Mucosa of rectum (tissue), 2 donors: Measurements from ENCODE around the gene AIG1.

Experiments
- H3K27ac ChIP-seq, 2 donors: one replicate each; pipeline ENCODE4 v1.7.0; 2013; ENCODE audit warnings: inconsistent platforms in 2 of 2, low read depth in 2 of 2, low read length in 2 of 2
- H3K27me3 ChIP-seq, 2 donors: one replicate each; pipeline ENCODE4 v1.7.0; 2013; ENCODE audit warnings: low read length in 2 of 2; ENCODE audit not compliant: control insufficient read depth in 2 of 2, insufficient read depth in 2 of 2
- H3K36me3 ChIP-seq, 2 donors: one replicate each; pipeline ENCODE4 v1.7.0; 2013; ENCODE audit warnings: low read length in 2 of 2; ENCODE audit not compliant: control insufficient read depth in 2 of 2, insufficient read depth in 2 of 2
- H3K4me1 ChIP-seq, 2 donors: one replicate each; pipeline ENCODE4 v1.7.0; 2013; ENCODE audit warnings: low read length in 2 of 2, mild to moderate bottlenecking in 1 of 2; ENCODE audit not compliant: control insufficient read depth in 2 of 2, insufficient read depth in 2 of 2
- H3K4me3 ChIP-seq, 2 donors: one replicate each; pipeline ENCODE4 v1.7.0; 2013; ENCODE audit warnings: low read length in 2 of 2
- H3K9ac ChIP-seq, 2 donors: one replicate each; pipeline ENCODE4 v1.7.0; 2013; ENCODE audit warnings: low read length in 2 of 2, low read depth in 1 of 2, mild to moderate bottlenecking in 1 of 2
- H3K9me3 ChIP-seq, 2 donors: one replicate each; pipeline ENCODE4 v1.7.0; 2013; ENCODE audit warnings: low read length in 2 of 2; ENCODE audit not compliant: control insufficient read depth in 2 of 2
- donor health status: healthy.
- donor health status: Normal muscosa, but diverticular disease.

The AIG1 gene

GRCh38 chr6:143123941-143124340, 63.3 kb downstream of the AIG1 start:
- no peaks in the 10 kb centered on the region for H3K36me3 ChIP-seq
- no peak overlapping the region for H3K4me3 ChIP-seq

GRCh38 chr6:143125455-143125854, 64.8 kb downstream of the AIG1 start:
- Histone ChIP-seq H3K27ac (no peak overlapping the region), H3K4me3 (no peak overlapping the region), H3K9me3 (peaks cover 0 to 1% of the 10 kb centered on the region in 2 donors), H3K4me1 (no peaks in the 10 kb centered on the region), H3K36me3 (no peaks in the 10 kb centered on the region), H3K9ac (no peak overlapping the region), H3K27me3 (no peaks in the 10 kb centered on the region)

More at GRCh38 chr6:143123941-143124340, 63.3 kb downstream of the AIG1 start:
- peaks cover 0 to 2% of the 10 kb centered on the region in 2 donors for H3K9me3 ChIP-seq
- H3K4me1 ChIP-seq: no peaks in the 10 kb centered on the region
- H3K27ac ChIP-seq: no peak overlapping the region
- H3K27me3 ChIP-seq: no peaks in the 10 kb centered on the region
- no peak overlapping the region for H3K9ac ChIP-seq

- Histone ChIP-seq H3K27ac (no peak overlapping the region), H3K27me3 (no peaks in the 10 kb centered on the region), H3K4me3 (no peak overlapping the region), H3K4me1 (no peaks in the 10 kb centered on the region), H3K9me3 (no peaks in the 10 kb centered on the region), H3K9ac (no peak overlapping the region), H3K36me3 (no peaks in the 10 kb centered on the region)
These were observed 65.3 kb downstream of the AIG1 start for GRCh38 chr6:143125864-143126573.

- Histone ChIP-seq H3K9me3 (no peaks in the 10 kb centered on the region), H3K27ac (no peak overlapping the region), H3K4me1 (no peaks in the 10 kb centered on the region), H3K27me3 (no peaks in the 10 kb centered on the region), H3K36me3 (no peaks in the 10 kb centered on the region), H3K4me3 (no peak overlapping the region), H3K9ac (no peak overlapping the region)
These were observed 65.9 kb downstream of the AIG1 start for GRCh38 chr6:143126574-143126941.

DNA sequence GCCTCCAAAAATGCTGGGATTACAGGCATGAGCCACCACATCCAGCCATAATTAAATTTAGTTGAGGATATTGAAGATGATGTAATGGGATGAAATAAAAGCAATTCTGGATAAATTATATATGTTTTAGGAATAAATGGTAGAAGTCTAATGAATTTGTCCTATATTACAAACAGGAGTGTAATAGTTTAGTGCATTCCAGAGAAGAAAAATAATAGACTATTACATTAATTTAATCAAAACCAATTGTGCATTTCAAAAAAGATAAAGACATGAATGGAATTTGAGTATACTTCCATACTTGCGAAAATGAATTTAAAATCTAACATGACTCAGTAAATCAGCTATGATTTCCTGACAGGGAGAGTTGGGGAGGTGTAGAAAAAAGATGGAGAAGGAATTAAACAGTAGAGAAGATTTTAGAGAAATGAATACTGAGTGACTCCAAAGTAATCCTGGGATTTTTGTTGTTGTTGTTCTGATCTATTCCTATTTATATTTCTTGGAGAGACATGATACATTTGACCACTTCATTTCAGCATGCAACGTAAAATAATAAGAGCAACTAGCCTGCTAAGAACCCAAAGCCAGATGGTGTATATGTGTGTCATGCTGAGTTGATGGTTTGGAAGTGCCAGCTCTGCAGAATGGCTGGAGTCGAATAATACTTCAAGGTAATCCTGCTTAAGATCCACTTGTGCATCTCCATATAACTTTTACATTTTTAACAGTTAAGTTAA, 67.4 kb downstream of the AIG1 start:
- H3K9me3 ChIP-seq: no peaks in the 10 kb centered on the region

DNA sequence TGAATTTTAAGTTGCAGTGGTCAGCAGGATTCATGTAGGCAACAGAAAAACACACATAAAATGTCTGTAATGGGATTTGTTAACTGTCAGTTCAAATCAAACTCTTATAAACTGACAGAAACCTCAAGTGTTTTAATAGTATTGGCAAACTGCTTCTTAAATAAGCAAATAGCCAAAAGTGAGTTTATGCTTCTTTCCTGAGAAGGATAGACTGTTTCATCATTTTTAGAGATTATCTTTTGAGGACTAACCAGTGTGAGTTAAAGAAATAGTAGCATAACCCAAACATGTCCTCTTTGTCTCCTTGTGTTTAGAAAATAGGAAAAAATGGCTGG, 68.0 kb downstream of the AIG1 start:
- no peaks in the 10 kb centered on the region for H3K4me1 ChIP-seq
- H3K36me3 ChIP-seq: no peaks in the 10 kb centered on the region
- no peaks in the 10 kb centered on the region for H3K9me3 ChIP-seq
- H3K9ac ChIP-seq: no peak overlapping the region
- no peaks in the 10 kb centered on the region for H3K27me3 ChIP-seq
- no peak overlapping the region for H3K27ac ChIP-seq
- H3K4me3 ChIP-seq: no peak overlapping the region

More for the DNA sequence above, 67.4 kb downstream of the AIG1 start:
- Histone ChIP-seq H3K4me1 (no peaks in the 10 kb centered on the region), H3K4me3 (no peak overlapping the region), H3K27me3 (no peaks in the 10 kb centered on the region), H3K27ac (no peak overlapping the region), H3K36me3 (no peaks in the 10 kb centered on the region), H3K9ac (no peak overlapping the region)

DNA sequence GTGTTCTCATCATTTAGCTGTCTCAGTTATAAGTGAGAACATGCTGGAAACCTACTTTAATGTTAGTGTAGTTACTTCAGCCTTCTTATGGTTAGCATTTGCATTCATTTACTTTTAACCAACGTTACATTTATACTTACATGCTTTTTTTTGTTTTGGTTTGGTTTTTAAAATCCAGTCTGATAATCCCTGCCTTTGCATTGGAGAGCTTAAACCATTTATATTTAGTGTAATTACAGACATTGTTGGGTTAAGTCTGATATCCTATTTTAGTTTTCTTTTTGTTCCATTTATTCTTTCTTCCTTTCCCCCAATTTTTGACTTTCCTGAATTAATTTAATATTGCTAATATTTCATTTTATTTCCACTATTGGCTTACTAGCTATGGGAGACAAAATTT, 70.2 kb downstream of the AIG1 start:
- H3K4me1 ChIP-seq: no peaks in the 10 kb centered on the region
- H3K36me3 ChIP-seq: no peaks in the 10 kb centered on the region
- no peaks in the 10 kb centered on the region for H3K9me3 ChIP-seq
- no peak overlapping the region for H3K27ac ChIP-seq
- H3K9ac ChIP-seq: no peak overlapping the region
- no peak overlapping the region for H3K4me3 ChIP-seq
- H3K27me3 ChIP-seq: no peaks in the 10 kb centered on the region

DNA sequence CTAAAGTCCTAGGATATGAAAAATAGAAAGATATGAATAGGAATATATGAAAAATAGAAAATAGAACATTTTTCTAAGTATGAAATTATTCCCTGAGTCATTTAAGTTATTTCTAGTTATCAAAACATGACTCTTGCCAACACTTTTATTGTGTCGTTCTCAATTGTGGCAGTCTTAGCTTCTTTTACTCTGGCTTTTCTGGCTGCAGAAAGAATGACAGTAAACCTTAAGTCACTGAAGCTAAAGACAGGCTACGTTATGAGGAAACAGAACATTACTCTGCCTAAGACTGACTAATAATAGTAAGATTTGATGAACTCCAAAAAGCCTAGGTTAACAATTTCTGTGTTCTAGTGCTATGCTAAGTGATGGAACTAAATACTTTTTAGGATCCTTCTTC, 74.6 kb downstream of the AIG1 start:
- no peaks in the 10 kb centered on the region for H3K36me3 ChIP-seq
- no peak overlapping the region for H3K9ac ChIP-seq
- H3K27ac ChIP-seq: no peak overlapping the region
- H3K27me3 ChIP-seq: no peaks in the 10 kb centered on the region
- no peaks in the 10 kb centered on the region for H3K4me1 ChIP-seq
- no peaks in the 10 kb centered on the region for H3K9me3 ChIP-seq
- H3K4me3 ChIP-seq: no peak overlapping the region

DNA sequence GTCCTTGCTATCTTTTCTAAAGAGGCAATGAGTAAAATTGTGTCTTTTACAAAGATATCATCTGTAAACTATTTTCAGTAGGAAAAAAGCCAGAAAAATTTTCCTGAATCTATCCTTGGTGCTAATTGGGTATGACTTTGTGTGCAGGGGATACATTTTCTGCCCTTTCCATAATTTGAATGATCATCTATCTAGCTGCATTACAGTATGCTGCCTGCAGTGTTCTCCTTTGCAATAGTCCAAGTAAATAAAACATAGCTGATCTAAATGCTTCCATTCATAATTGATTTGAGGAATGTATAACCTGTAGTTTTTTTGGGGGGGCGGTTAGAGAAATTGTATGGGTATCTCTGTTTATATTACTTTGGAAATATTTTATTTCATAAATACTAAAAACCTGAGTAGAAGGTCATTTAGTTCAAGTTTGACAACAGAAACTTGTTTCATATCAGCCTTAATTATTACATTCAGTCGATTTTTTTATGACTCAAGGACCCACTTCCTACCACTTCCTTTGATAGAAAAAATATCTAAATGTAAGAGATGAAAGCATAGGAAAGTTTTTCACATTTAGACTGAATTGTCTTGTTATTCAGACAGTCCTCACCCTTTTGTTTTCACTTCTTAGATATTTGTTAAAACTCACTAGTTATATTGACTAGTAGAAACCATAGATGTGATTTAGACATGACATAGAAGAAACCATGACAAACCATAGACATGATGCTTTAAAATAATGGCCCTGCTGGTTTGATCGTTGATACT, 75.3 kb downstream of the AIG1 start:
- Histone ChIP-seq H3K27ac (no peak overlapping the region), H3K9me3 (no peaks in the 10 kb centered on the region), H3K4me1 (no peaks in the 10 kb centered on the region), H3K36me3 (peaks cover 0 to 2% of the 10 kb centered on the region in 2 donors), H3K27me3 (no peaks in the 10 kb centered on the region), H3K9ac (no peak overlapping the region), H3K4me3 (no peak overlapping the region)

DNA sequence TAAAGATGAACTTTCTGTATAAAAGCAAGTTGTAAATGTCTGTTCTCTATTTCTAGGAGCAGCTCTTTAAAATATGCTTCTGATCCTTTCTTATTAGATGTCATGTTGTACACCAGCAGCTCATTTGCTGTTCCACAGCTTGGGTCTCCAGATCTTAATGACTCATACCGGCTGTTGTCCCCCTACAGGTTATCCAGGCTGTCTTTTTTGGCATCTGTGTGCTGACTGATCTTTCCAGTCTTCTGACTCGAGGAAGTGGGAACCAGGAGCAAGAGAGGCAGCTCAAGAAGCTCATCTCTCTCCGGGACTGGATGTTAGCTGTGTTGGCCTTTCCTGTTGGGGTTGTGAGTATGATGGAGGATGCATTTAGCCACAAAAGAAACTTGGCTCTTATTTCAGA, 76.0 kb downstream of the AIG1 start:
- Histone ChIP-seq H3K27me3 (no peaks in the 10 kb centered on the region), H3K36me3 (peaks cover 0 to 2% of the 10 kb centered on the region in 2 donors), H3K9ac (no peak overlapping the region), H3K4me3 (no peak overlapping the region), H3K9me3 (no peaks in the 10 kb centered on the region), H3K4me1 (no peaks in the 10 kb centered on the region), H3K27ac (no peak overlapping the region)
